Fibroblast of gingiva (primary cell): ENCODE data around the gene B3GLCT.
"Not testable (repeated sequence)": the region's sequence is repeated elsewhere in the genome, so short reads cannot be mapped to it uniquely, and the experiment has no call there.

Source experiments
- DNase-seq: peaks from one replicate; pipeline ENCODE4 v3.0.0-alpha.2; 2011; ENCODE audit warnings: low read depth

Gene B3GLCT

GRCh38 chr13:31199849-31200636, at the start of gene B3GLCT:
TSS of gene B3GLCT (plus strand) at chr13:31199975. CDS start at chr13:31200085, 110 bp downstream.
- DNase-seq, result peak; percentile 70

DNA sequence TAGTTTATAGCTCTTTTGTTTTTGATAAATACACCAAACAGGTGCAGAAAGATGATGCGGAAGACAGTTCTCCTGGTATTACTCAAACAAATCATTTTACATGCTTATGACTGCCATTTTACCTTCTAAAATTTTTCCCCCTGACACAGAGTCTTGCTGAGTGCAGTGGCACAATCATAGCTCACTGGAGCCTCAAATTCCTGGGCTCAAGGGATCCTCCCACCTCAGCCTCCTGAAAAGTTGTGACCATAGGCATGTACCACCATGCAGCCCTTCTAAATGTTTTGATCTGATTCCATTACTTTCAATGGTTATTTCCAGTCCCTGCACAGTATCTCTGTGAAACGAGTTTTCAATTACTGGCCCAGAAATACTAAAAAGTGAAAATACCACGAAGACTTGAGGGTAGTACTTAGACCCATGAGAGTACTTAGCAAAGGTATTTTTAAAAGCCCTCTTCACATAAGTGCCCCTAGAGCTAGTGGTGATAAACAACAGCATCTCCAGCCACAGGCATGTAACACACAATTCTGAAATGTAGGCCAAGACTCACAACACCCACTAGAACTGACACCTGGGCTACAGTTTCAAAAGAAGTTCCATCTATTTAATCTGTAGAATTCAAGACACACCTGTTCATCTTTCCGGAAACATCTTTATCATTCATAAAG, 49.3 kb upstream of the B3GLCT start:
- DNase-seq, result no peak

DNA sequence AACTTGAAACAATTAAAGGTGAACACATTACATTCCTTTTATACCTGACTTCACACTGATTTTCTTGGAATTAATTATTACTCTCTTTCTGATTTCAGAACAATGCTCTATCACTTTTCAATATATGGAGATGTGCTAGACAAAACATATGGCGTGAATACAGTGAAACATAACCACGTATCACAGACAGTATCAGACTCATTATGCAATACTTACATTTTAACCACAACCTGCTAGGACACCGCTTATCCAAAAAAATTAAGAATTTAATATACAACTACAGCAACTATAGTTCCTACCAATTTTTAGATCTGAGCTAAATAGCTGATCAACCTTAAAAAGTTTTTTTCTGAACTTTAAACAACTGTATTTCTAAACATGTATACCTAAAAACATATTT, 47.9 kb upstream of the B3GLCT start:
- DNase-seq, result no peak

GRCh38 chr13:31154939-31155338, 44.8 kb upstream of the B3GLCT start:
- DNase-seq, result no peak

DNA sequence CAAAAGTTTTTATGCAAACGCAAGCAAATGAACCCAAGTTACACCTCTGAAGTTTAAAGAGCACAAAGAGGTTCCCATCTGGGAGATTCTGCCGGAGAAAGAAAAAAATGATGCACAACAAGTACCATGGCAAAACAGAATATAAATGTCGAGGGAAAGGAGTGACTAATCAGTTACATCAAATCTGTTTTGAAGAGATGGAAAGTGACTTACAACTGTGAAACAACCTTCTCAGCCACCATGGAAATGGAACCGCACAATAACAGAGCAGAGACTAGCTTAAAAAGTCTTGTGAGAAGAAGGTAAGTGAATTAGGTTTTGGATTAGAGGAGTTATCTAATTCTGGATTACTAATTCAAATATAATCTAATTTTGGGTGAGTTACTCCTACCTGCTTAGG, 40.5 kb upstream of the B3GLCT start:
- no peak for DNase-seq

DNA sequence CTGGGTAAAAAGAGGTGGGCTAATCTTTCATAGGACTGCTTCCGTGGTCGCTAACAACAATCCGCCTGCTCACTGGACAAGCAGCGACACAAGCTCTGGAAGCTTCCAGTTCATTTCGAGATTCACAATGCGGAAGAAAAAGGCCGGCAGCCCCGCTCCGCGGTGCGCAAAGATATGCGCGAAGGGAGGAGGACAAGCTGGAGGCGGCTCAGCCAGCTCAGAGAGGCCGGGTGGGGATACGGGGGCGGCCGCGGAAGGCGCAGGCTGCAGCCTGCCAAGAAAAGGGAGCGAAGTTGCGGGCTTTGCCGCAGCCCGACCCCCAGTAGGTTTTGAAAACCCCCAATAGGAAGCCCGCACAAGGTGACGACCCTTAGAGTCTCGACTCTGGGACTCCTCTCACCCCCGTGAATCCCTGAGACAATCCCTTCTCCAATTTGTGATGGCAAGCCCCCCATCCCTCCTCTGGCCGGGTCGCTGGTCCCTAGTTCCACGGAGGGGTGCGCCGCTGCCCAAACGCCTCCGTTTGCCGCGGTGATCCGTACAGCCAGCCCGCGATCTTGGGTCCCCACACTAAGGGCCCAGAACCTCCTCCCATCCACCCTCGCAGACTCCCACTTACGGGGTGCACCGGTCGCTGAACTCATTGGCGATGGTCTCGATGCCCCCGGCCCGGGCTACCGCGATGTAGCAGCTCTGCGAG, 38.8 kb upstream of the B3GLCT start:
- DNase-seq, result peak; percentile 73

DNA sequence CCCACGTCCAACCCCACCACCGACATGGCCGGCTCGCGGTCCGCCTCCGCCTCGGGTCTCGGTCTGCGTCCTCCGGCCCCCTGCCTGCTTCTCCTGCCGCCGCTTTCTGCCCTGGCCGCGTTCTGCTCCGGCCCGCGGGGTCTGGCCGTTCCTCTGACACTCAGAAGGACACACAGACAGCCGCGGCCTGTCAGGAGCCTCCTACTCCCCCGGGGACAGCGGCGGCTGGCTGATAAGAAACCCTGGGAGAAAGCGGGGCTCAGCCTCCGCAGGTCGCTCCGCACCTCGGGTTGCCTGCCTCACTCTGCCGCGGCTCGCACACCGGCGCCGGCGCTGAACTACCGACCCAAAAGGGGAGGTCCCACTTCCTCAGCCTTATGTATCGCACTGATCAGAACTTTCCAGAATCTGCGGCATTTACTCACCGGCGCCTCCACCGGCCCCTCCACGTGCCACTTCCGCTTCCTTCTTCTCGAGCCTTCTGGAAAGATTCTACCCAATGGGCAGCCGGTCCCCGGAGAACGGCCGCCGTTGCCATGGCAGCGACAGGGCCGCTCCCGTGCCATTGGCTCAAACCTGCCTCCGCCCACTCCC, 38.1 kb upstream of the B3GLCT start, which contains the start of gene HSPH1:
Gene HSPH1 (minus strand): TSS at position 348 of the 594 bp plus-strand sequence. CDS start 322 bp downstream, at position 26.
- DNase-seq, result peak; percentile 97

GRCh38 chr13:31162151-31163008, 37.4 kb upstream of the B3GLCT start:
- DNase-seq, result peak; percentile 98

DNA sequence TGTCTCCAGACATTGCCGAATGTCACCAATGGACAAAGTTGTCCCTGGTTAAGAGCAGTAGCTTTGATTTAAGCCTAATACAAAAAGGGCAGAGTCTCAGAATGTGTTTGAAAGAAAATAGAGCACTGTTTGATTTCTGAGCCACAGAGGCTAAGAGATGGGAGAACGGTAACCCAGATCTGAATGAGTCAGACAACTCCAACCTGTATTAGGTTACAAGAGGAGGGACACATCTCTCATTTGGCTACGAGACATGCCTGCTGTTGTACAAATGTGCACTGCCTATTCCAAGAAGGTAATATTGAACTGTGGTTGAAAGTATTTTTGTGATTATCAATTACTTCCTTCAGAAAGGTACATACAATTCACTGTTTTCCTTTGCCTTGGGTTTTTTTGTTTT, 33.2 kb upstream of the B3GLCT start:
- DNase-seq, result no peak

- DNase-seq, result no peak
Measured at GRCh38 chr13:31167490-31167889, 32.3 kb upstream of the B3GLCT start.

GRCh38 chr13:31168166-31168565, 31.6 kb upstream of the B3GLCT start:
- DNase-seq, result no peak

DNA sequence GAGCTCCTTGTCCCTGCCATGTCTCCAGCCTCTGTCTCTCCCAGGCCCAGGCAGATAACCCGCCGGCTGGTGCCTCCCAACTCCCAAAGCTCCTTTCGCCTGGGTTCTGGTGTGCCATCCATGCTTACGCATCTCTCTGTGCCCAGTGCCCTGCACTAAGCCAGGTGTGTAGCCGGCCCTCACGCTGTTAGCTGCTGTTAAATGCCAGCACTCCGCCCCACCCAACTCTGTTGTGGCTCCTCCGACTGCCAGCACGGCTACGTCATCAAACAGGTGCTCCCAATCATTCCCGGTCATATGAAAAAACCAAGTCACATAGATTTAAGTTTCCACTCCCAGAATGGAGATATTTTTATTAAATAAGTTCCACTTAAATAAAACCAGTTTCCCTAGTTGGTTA, 31.0 kb upstream of the B3GLCT start:
- no peak for DNase-seq

DNA sequence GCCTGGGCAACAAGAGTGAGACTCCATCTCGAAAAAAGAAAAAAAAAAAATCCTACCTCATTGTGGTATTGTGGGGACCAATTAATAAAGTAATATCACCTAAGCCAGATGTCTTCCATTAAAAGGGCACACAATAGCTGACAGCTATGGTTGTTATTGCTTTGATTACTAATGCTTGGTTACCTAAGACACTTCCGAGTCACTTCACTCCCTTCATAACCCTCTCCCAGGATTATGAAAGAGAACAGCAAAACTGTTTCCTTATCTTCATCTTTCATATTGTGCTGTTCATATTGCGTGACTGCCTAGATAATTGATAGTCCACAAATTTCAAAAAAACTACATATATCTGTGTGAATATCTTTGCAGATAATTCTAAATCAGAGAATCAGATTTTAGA, 27.8 kb upstream of the B3GLCT start:
- no peak for DNase-seq

GRCh38 chr13:31172535-31172934, 27.2 kb upstream of the B3GLCT start:
- DNase-seq, result peak; percentile 79

DNA sequence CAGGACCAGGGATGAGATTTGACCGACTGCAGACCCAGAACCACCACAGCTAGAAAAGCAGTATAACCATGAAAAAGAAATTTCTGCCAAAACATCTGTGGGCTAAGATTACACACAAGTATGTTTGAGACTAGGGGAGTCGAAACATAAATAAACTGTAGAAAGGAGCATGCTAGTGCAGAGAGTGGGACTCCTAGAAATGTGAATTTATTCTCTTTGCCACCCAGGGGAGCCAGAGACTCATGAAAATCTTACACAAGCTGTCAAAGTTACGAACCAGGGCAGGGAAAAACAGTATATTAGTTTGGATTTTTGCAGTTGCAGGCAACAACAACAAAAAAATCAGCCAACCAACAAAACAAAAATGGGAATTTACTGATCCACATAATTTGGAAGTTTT, 25.8 kb upstream of the B3GLCT start:
- DNase-seq, result peak; percentile 18

DNA sequence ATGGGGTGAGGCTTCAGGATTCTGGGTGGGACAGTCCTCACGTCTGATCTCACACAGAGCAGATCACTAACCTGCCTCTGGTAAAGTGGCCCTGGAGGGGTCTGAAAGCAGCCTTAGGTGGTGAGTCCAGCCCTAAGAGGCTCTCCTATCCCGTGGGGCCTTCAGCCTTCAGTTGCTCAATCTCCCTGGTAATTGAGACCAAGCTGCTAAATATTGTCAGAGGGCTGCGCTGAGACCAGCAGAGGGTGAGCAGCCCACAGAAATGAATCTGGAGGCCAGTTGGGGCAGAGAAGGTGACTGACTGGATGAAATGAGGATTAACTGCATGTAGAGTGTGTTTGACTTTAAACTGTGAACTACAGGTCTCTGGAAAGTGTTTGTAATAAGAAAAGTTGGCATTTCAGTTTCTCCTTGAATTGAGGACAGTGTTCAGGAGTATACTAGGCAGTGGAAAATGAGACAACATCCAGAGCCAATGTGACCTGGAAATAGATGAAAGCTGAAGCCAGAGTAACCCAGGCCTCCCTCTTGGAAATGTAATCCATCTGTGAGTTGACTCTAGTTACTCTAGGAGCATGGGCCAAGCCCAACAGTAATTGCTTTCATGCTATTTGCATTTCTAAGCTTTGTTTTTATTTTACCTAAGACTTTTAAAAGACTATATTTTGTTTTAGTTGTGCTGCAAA, 23.8 kb upstream of the B3GLCT start:
- DNase-seq, result peak; percentile 44

- not testable (repeated sequence) for DNase-seq
Measured at GRCh38 chr13:31177813-31178495, 21.8 kb upstream of the B3GLCT start.

- DNase-seq, result no peak
Measured at GRCh38 chr13:31179241-31179640, 20.5 kb upstream of the B3GLCT start.

DNA sequence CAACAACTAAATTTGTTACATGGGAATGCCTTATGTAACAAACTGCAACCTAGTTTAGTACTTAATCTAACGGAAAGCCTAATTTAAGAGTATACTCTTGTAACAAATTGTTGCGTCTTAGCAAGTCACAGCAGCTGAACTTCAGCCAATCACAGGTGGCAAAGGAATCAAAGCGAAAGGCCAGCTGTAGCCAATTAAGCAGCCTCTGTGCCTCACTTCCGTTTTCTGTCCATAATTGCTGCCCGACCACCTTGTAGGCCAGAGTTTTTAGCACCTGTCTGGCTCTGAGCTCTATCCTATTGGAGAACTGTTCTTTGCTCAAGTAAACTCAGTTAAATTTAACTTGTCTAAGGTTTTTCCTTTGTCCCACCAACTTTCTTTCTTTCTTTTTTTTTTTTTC, 20.0 kb upstream of the B3GLCT start:
- no peak for DNase-seq

GRCh38 chr13:31182987-31183386, 16.8 kb upstream of the B3GLCT start:
- no peak for DNase-seq
